Endothelial cell of umbilical vein (primary cell): ENCODE results near the gene L1CAM. TPM values are rescaled to one million over a fixed set of nuclear protein-coding genes. Genes with fewer than 3 reads are reported as not detected.

Experiments used
- polyA plus RNA-seq, 4 experiments: library from polyadenylated mRNA; depleted of rRNA in 3 of 4; stranded (reverse) in 3 of 4; unstranded in 1 of 4; fragments of >200 nt; gene quantifications; 2 replicates each; pipeline versions ENCODE4 v1.2.1 to v1.2.3, GENCODE V29; 2011 to 2012; ENCODE audit warnings: missing spikeins in 1 of 4
- total RNA-seq: library from RNA; stranded (reverse); gene quantifications from 2 replicates; pipeline ENCODE4 v1.2.3, GENCODE V29; 2021

Gene L1CAM
- total and polyA plus RNA-seq, 2 donors (not counting 3 experiments of a cell fraction or from before 2014, with no cell fraction given) = 0.01 TPM; not detected in 1

Other genes starting within 250 kb of the L1CAM start
- gene DUSP9, start 239.0 kb downstream of the L1CAM start, total RNA-seq = 0.35 TPM in 1 of 2 replicates, not detected in the other
- gene DUSP9, start 239.0 kb downstream of the L1CAM start, polyA plus RNA-seq = 0.04 and 0.05 TPM in 2 replicates
- not detected in 2 replicates for gene PNCK, start 212.4 kb downstream of the L1CAM start, total RNA-seq
- 0.12 and 0.37 TPM in 2 replicates for gene PNCK, start 212.4 kb downstream of the L1CAM start, polyA plus RNA-seq
- gene SLC6A8, start 198.2 kb downstream of the L1CAM start, total RNA-seq = 23.6 and 28.8 TPM in 2 replicates
- 22.7 and 22.8 TPM in 2 replicates for gene SLC6A8, start 198.2 kb downstream of the L1CAM start, polyA plus RNA-seq
- gene BCAP31, start 161.8 kb downstream of the L1CAM start, total RNA-seq = 198 and 203 TPM in 2 replicates
- 169 and 220 TPM in 2 replicates for gene BCAP31, start 161.8 kb downstream of the L1CAM start, polyA plus RNA-seq
- 12.9 and 14.3 TPM in 2 replicates for gene ABCD1, start 161.3 kb downstream of the L1CAM start, total RNA-seq
- 9.1 and 11.3 TPM in 2 replicates for gene ABCD1, start 161.3 kb downstream of the L1CAM start, polyA plus RNA-seq
- gene PLXNB3, start 121.9 kb downstream of the L1CAM start, total RNA-seq = 29.7 and 31.4 TPM in 2 replicates
- gene PLXNB3, start 121.9 kb downstream of the L1CAM start, polyA plus RNA-seq = 19.0 and 27.1 TPM in 2 replicates
- 0.18 and 0.40 TPM in 2 replicates for gene SRPK3, start 105.1 kb downstream of the L1CAM start, total RNA-seq
- 0.25 and 0.29 TPM in 2 replicates for gene SRPK3, start 105.1 kb downstream of the L1CAM start, polyA plus RNA-seq
- gene IDH3G, start 91.8 kb downstream of the L1CAM start, total RNA-seq = 57.7 and 60.7 TPM in 2 replicates
- gene IDH3G, start 91.8 kb downstream of the L1CAM start, polyA plus RNA-seq = 116 and 128 TPM in 2 replicates
- gene SSR4, start 91.5 kb downstream of the L1CAM start, total RNA-seq = 235 and 242 TPM in 2 replicates
- gene SSR4, start 91.5 kb downstream of the L1CAM start, polyA plus RNA-seq = 732 and 1,321 TPM in 2 replicates
- gene PDZD4, start 55.6 kb downstream of the L1CAM start, total RNA-seq = 0.09 TPM in 2 replicates
- 0.07 and 0.08 TPM in 2 replicates for gene PDZD4, start 55.6 kb downstream of the L1CAM start, polyA plus RNA-seq
- gene AVPR2, start 18.5 kb upstream of the L1CAM start, total RNA-seq = not detected in 2 replicates
- gene AVPR2, start 18.5 kb upstream of the L1CAM start, polyA plus RNA-seq = not detected in 2 replicates
- gene ARHGAP4, start 40.1 kb upstream of the L1CAM start, total RNA-seq = 31.9 and 33.3 TPM in 2 replicates
- 20.9 and 24.5 TPM in 2 replicates for gene ARHGAP4, start 40.1 kb upstream of the L1CAM start, polyA plus RNA-seq
- gene NAA10, start 48.9 kb upstream of the L1CAM start, total RNA-seq = 143 and 144 TPM in 2 replicates
- 141 and 169 TPM in 2 replicates for gene NAA10, start 48.9 kb upstream of the L1CAM start, polyA plus RNA-seq
- gene RENBP, start 58.5 kb upstream of the L1CAM start, total RNA-seq = 6.2 and 8.0 TPM in 2 replicates
- gene RENBP, start 58.5 kb upstream of the L1CAM start, polyA plus RNA-seq = 16.0 and 16.2 TPM in 2 replicates
- 80.9 and 85.9 TPM in 2 replicates for gene HCFC1, start 85.6 kb upstream of the L1CAM start, total RNA-seq
- 14.6 and 15.9 TPM in 2 replicates for gene HCFC1, start 85.6 kb upstream of the L1CAM start, polyA plus RNA-seq
- 2.6 and 4.1 TPM in 2 replicates for gene TMEM187, start 86.6 kb upstream of the L1CAM start, total RNA-seq
- 15.7 and 19.0 TPM in 2 replicates for gene TMEM187, start 86.6 kb upstream of the L1CAM start, polyA plus RNA-seq
- gene IRAK1, start 133.7 kb upstream of the L1CAM start, total RNA-seq = 136 and 138 TPM in 2 replicates
- gene IRAK1, start 133.7 kb upstream of the L1CAM start, polyA plus RNA-seq = 63.6 and 74.7 TPM in 2 replicates
- gene MECP2, start 211.5 kb upstream of the L1CAM start, total RNA-seq = 40.9 and 45.3 TPM in 2 replicates
- gene MECP2, start 211.5 kb upstream of the L1CAM start, polyA plus RNA-seq = 7.7 and 9.0 TPM in 2 replicates